ENCODE measurements around the gene CELA2A.
"Not testable (repeated sequence)": the region's sequence is repeated elsewhere in the genome, so short reads cannot be mapped to it uniquely, and the experiment has no call there.

Gene CELA2A

GRCh38 chr1:15445390-15446122 is 11.0 kb upstream of the CELA2A start:
- DNase-seq = no peak

DNA sequence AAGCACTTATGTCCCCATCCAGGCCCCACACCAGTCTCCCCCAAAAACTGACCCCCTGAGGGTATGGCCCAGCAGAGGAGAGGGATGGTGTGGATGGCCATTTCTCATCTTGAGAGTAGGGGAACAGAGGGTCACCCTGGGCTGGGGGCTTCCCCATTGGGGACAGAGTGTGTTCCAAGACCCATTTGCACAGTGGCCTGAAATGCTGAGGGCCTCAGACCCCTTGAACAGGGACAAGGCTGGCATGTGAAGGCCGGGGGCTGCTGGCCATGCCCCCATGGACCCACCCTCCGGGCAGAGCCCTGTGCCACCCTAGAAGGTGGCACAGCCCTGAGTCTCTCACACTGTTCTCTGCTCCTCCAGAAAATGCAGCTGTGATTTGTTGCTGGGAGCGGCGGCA is 10.3 kb upstream of the CELA2A start:
- no peak for DNase-seq

DNA sequence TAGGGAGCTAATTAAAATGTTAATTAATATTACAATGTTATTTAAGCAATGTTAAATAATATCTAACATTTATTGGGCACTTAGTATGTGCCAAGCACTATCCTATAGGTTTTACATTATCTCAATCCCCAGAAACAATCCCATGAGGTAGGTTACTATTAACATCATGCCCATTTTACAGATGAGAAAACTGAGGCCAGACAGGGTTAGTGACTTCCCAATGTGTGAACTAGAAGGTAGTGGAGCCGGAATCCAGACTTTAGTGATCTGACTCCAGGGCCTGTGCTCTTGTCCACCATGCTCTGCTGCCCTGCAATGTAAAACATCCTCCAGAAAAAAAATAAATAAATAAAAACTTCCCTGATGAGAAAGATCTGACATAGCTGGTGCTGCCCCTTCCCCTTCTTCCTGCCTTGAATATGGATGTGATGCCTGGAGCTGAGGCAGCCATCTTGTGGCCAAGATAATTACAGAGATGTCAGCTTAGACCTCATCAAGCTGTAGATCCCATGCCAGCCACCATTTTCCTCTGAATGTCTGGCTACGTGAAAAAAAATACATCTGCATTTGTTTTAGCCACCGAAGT is 7.6 kb upstream of the CELA2A start:
- DNase-seq = no peak

GRCh38 chr1:15449567-15449966 is 7.0 kb upstream of the CELA2A start:
- DNase-seq = no peak

DNA sequence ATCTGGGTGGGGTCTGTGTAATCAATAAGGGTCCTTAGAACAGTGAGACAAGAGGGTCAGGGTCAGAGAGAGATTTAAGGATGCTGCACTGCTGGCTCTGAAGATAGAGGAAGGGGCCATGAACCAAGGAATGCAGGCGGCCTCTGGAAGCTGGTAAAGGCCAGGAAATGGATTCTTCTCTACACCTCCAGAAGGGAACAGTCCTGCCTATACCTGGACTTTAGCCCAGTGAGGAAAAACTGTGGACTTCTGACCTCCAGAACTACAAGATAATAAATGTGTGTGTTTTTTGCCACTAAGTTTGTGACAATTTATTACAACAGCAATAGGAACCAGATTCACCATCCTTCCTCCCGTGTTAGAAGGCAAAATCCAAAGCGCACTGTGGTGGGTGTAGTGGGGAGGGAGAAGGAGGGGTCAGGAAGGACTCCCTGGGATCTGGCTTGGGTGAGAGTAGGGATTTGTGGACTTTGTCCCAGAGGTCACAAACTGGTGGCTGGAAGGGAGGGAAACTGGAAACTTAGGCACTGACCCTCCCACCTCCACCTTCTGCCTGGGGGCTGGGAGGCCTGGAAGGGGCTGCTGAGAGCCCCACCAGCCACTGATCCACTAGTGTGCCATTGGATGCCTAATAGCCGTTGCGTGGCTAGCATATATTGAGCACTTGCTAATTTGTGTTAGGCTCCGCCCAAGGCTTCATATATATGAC is 5.4 kb upstream of the CELA2A start:
- no peak for DNase-seq

DNA sequence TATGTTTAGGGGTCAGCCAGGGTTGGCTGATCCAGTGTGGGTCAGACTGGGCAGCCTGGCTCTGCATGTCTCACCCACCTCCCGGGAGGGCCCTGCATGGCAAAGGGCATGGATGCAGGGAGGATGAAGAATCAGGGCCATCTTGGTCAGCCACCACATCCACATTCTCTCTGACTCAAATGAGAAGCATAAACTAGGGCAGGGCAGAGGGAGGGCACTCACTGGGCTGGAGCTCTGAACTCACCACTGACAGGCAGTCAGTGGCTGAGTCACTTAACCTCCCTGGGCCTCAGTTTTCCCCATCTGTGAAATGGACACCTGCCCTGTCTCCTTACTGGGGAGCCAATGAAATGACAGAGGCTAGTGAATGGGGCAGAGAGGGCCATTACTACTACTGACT is 4.3 kb upstream of the CELA2A start:
- no peak for DNase-seq

DNA sequence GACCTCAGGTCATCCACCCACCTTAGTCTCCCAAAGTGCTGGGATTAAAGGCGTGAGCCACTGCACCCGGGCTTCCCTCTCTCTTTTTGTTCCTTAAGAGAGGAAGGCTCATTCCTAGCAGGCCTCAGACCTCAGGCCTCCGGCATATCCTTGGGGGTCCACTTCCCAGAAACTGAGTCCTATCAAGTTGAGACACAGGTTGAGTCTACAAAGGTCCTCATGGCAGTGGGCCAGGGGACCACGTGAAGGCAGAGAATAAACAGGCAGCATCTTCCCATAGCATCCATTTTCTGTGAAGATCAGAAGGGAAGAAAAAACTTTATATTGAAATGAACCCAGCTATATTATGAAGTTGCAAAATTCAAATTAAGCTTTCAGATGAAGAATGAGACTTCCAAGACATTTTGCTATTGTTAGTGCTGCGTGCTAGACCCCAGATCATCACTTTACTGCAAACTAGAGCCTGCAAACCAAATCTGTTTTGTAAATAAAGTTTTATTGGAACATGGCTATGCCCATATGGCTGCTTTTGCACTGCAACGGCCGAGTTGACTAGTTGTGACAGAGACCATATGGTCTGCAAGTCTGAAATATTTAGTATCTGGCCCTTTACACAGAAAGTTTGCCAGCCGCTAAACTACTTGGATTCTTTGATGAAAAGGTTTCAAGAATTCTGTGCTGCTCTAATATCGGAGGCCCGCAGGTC is 3.5 kb upstream of the CELA2A start:
- no peak for DNase-seq

DNA sequence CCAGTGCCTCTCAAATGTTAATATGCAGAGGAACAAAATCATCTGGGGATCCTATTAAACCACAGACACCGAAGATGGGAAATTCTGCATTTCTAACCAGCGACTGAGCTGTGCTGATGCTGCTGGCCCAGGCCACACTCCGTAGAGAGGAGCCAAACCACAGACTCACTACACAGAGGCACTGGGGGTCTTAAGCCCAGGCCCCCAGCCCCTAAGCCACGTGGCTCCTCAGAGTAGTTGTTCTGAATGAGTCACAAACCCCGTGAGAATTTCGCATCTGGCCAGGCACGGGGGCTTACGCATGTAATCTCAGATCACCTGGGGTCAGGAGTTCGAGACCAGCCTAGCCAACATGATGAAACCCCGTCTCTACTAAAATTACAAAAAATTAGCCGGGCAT is 2.8 kb upstream of the CELA2A start:
- no peak for DNase-seq

GRCh38 chr1:15454256-15454655 is 2.3 kb upstream of the CELA2A start:
- no peak for DNase-seq

- no peak for DNase-seq
These were observed 1.0 kb upstream of the CELA2A start for GRCh38 chr1:15455522-15455921.

DNA sequence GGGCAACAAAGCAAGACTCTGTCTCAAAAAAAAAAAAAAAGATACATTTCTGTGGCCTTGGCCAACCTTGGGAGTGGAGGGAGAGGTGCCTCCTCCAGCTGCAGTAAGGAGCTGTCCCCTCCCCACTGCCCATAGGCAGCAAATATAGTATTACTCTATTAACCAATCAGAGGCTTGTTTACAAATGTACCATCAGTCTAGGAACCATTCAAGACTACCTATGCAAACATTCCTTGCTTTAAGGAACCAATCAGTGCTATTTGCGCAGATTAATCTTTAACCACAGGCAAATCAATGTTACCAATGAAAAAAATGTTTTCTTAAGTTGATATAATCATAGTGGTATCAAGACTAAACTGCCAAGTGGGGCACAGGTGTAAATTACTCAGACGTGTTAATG is 1.1 kb downstream of the CELA2A start:
- DNase-seq = no peak

GRCh38 chr1:15458388-15458787 is 1.9 kb downstream of the CELA2A start:
- DNase-seq = not testable (repeated sequence)

DNA sequence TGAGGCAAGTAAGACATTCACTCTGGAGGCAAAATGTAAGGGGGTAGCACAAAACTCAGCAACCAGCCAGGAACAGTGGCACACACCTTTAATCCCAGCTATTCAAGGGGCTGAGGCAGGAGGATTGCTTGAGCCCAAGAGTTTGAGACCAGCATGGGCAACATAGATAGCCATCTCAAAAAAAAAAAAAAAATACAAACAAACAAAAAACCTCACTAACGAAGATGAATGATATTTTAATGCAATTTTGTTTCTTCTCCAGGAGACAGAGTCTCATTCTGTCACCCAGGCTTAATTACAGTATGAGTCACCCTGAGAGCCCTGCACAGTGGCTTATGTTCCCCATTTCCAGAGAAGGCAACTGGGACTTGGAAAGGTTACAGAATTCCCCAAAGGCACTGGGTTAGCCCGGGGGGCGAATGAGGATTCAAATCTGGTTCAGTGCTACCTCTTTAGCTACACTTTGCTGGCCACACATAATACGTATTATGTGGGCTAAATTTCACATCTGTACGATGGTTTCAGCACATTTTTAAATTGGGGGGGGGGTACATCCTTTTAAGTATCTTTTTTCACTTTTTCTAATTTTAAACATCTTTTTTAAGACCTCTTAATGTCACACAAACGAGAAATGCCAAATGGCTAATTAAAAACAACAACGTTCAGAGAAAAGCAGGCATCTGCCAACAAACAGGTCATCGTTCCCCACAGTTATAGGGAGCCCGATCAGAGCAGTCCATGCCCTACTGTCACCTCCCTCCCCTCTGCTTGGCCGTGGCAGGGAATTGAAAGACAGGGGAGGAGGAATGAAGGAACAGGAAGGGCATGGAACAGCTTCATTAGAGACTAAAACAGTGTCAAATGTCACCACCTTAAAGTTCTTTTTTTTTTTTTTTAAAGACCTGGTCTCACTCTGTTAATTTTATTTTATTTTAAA is 3.5 kb downstream of the CELA2A start:
- DNase-seq = no peak

GRCh38 chr1:15460708-15461095 is 4.2 kb downstream of the CELA2A start:
- no peak for DNase-seq

- peak; percentile 37 for DNase-seq
These were observed 6.7 kb downstream of the CELA2A start for GRCh38 chr1:15463064-15463800.

GRCh38 chr1:15463926-15464322 is 7.4 kb downstream of the CELA2A start:
- DNase-seq = not testable (repeated sequence)

DNA sequence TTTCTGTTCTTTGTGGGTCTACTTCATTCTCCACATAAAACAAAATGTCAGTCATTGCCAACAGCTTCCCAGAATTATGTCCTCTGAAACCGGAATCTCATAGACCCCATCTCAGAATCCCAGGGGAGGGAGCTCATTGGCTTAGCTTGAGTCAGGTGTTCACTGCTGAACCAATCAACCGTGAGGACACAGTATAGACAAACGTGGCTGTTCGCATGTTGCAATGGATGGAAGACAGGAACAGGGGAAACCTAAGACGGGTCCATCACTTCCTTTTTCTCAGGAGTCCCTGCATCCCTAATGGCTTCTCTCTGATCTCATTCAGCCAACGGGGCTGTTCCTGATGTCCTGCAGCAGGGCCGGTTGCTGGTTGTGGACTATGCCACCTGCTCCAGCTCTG is 9.1 kb downstream of the CELA2A start:
- DNase-seq = no peak

- DNase-seq = not testable (repeated sequence)
These were observed 10.6 kb downstream of the CELA2A start for GRCh38 chr1:15466955-15467625.

GRCh38 chr1:15468145-15468544 is 11.6 kb downstream of the CELA2A start:
- no peak for DNase-seq

DNA sequence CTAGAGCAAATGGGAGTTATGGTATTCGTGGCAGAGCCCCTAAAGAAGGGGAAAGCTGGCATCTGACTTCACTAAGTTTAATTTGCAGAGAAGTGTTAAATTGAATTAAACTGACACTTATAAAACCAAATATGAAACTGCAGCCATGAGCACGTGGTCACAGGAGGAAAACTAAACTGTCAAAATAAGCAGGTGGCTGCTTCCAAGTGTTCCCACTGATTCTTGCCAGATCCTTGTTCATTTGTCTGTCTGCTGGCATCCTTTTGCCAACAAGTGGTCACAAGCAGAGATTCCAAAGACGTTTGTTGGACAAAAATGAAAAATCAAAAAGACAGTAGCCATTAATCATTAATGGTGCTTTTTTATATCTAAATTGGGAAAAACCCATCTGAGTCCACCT is 12.8 kb downstream of the CELA2A start:
- DNase-seq = no peak

DNA sequence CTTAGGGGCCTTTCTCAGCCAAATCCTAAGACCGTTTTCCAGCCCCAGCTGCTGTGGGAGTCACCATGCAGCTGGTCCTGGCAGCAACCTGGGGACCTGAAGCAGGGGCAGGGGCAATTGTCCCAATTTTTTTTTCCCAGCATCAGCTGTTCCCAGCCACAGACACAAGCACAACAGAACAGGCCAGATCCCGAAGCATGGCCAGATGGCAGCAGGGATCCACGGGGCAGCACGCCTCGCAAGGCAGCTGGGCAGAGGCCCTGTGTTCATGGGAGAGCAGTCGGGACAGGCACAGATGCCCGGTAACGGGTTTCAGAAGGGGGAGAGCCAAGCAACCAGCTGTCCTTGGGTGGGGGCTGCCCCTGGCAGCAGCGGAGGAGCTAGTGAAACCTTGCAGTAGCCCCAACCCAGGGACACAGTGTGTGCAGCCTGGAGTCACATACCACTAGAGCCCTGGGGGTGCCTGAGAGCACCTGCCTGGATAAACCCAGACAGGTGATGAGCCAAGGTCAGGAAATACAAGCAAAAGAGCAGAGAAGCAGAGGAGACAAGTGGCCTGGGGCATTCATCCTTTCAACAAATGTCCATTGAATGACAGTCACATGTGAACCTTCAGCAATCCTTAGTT is 13.4 kb downstream of the CELA2A start:
- not testable (repeated sequence) for DNase-seq

Measured in NCI-H2029 (cell line).